Ovary (tissue), 9 donors: ENCODE results near the gene UMAD1. TPM values are rescaled to one million over a fixed set of nuclear protein-coding genes. Genes with fewer than 3 reads are reported as not detected.

Source experiments
- DNase-seq, 5 donors: peaks; one replicate each; pipeline ENCODE4 v3.0.0-alpha.2; 2019 to 2020
- H3K27ac ChIP-seq, 2 donors: fragments of 200-600 bp; one replicate each; pipeline versions ENCODE4 v1.5.1 to v1.8.0; 2019 to 2022
- H3K27me3 ChIP-seq: fragments of 200-600 bp; one replicate; pipeline ENCODE4 v1.8.0; 2022
- H3K36me3 ChIP-seq: fragments of 200-600 bp; sonication (generic); one replicate; pipeline ENCODE4 v1.5.1; 2019
- H3K4me1 ChIP-seq: one replicate; pipeline ENCODE4 v1.8.1; 2013; ENCODE audit warnings: mild to moderate bottlenecking, moderate library complexity; ENCODE audit not compliant: insufficient read depth
- H3K4me3 ChIP-seq: fragments of 200-600 bp; sonication (generic); one replicate; pipeline ENCODE4 v1.5.1; 2017
- H3K9me3 ChIP-seq, 2 donors: fragments of 200-600 bp in 1 of 2; sonication (generic) in 1 of 2; one replicate each; pipeline versions ENCODE4 v1.5.1 to v1.8.1; 2013 to 2019; ENCODE audit warnings: mild to moderate bottlenecking in 1 of 2, moderate library complexity in 1 of 2
- CTCF ChIP-seq, 3 donors: fragments of 450-650 bp in 2 of 3; fragments of 200-600 bp in 1 of 3; IDR thresholded peaks; one replicate each; pipeline versions ENCODE4 v1.5.1 to v1.8.0; 2016 to 2022; ENCODE audit warnings: antibody characterized with exemption in 3 of 3, mild to moderate bottlenecking in 1 of 3
- EP300 ChIP-seq: sonication (generic); formaldehyde crosslinking; IDR thresholded peaks from one replicate; pipeline ENCODE4 v1.6.1; 2017; ENCODE audit warnings: antibody characterized with exemption
- POLR2A ChIP-seq: fragments of 450-650 bp; IDR thresholded peaks from one replicate; pipeline ENCODE4 v1.6.1; 2017; ENCODE audit warnings: antibody characterized with exemption, mild to moderate bottlenecking, moderate library complexity
- WGBS, 3 donors: extraction: QIAGEN DNeasy Blood & Tissue Kit in 1 of 3; methylation state at CpG; one replicate each; pipeline versions ENCODE4 v1.1.5 to v1.1.7; 2013 to 2017; 5-methylcytosine and 5-hydroxymethylcytosine counted together
- intact Hi-C, 4 donors: fragments of 100-400 bp; cut with DNase I; formaldehyde crosslinking; loops; one replicate each; pipeline versions ENCODE4 v1.11.0 to v1.15.1; 2022 to 2023
- polyA plus RNA-seq, 2 donors: library from polyadenylated mRNA; stranded (reverse); fragments of 200-250 nt in 1 of 2; fragments of 350-450 nt in 1 of 2; fragmentation: Illumina TruSeq in 1 of 2; extraction: RNeasy Lipid Tissue Mini Kit (QIAGEN cat#74804) in 1 of 2; gene quantifications; one replicate each; pipeline ENCODE4 v1.2.3, GENCODE V29; 2013 to 2014
- total RNA-seq, 7 donors: library from RNA; depleted of rRNA in 2 of 7; stranded (reverse); fragments of >200 nt in 2 of 7; fragmentation: NEBNext Ultra II Directional in 3 of 7; extraction: Animal tissue kit (Norgen Biotek cat#: 25700) in 3 of 7; gene quantifications; one replicate each; pipeline versions ENCODE4 v1.1.0 to v1.2.4, GENCODE V29; 2016 to 2023
- donor health status: DM: no; HTN: no; CAD: no; lungs with moderate emphysema.
- donor health status: DM: no; HTN: no; CAD: no.
- donor health status: Bipolar disorder and iron deficiency.
- donor health status: DM: yes; HTN: yes; CAD: no.
- donor health status: DM: no; HTN: no; CAD: no.
- donor health status: DM: yes; HTN: yes; CAD: no.

Gene UMAD1
- total and polyA plus RNA-seq, 9 donors = 10.4 to 19.1 (median 16.2) TPM

GRCh38 chr7:7706101-7706511 lies 65.6 kb downstream of the UMAD1 start:
- no peak for DNase-seq
- WGBS, 3 donors = 87 to 88% (median 88%) methylated on average over 1 of the region's 1 CpG
- intact Hi-C loops = no loop called here
- no peaks in the 10 kb centered on the region for H3K9me3 ChIP-seq
- no peak overlapping the region for H3K4me3 ChIP-seq
- H3K36me3 ChIP-seq = no peaks in the 10 kb centered on the region
- H3K27ac ChIP-seq = no peak overlapping the region
- peaks cover 3% of the 10 kb centered on the region for H3K4me1 ChIP-seq
- H3K27me3 ChIP-seq = no peaks in the 10 kb centered on the region
- no peak for TF ChIP-seq POLR2A
- no peak for TF ChIP-seq CTCF (IDR thresholded peaks at IDR 0.05)
- no peak for TF ChIP-seq EP300

DNA sequence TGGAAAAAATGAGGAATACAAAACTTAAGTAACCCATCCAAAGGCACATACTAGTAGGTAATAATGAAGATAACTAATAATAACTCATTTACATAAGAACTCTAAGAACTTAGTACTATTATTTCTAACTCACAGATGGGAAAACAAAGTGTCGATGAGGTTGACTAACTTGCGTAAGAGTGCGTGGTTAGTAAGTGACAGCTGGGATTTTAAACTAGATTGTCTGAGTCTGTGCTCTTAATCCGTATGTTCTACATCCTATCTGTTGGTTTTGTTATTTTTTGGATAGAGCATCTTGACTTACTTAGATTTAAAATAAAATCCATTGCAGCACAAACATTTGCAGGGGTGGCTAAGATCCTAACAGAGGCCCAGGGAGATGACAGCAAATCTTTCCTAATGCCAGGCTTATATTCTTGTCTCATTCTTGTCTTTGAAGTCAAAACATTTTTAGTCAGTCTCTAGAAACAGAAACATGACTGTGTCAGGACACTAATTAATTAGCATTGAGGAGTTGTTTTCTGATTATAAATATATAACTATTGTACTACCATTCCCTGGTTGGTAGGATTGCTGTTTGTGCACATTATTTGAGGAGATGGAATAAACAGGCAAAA lies 66.1 kb downstream of the UMAD1 start:
- Histone ChIP-seq H3K4me3 (no peak overlapping the region), H3K27ac (no peak overlapping the region), H3K4me1 (peaks cover 3% of the 10 kb centered on the region), H3K27me3 (no peaks in the 10 kb centered on the region), H3K9me3 (no peaks in the 10 kb centered on the region), H3K36me3 (no peaks in the 10 kb centered on the region)
- no peak for DNase-seq
- TF ChIP-seq CTCF (IDR thresholded peaks at IDR 0.05) = no peak
- no peak for TF ChIP-seq EP300
- no peak for TF ChIP-seq POLR2A
- intact Hi-C loops = no loop called here
- 86 to 91% (median 89%) methylated on average over 4 of the region's 4 CpGs for WGBS, 3 donors

- intact Hi-C loops = no loop called here
- TF ChIP-seq CTCF (IDR thresholded peaks at IDR 0.05) (no peak), EP300 (no peak), POLR2A (no peak)
- no peaks in the 10 kb centered on the region for H3K36me3 ChIP-seq
- no peak overlapping the region for H3K27ac ChIP-seq
- 81 to 89% (median 84%) methylated on average over 2 of the region's 2 CpGs for WGBS, 3 donors
- no peaks in the 10 kb centered on the region for H3K27me3 ChIP-seq
- DNase-seq = no peak
- H3K4me3 ChIP-seq = no peak overlapping the region
- no peaks in the 10 kb centered on the region for H3K9me3 ChIP-seq
- peaks cover 3% of the 10 kb centered on the region for H3K4me1 ChIP-seq
Observed at GRCh38 chr7:7707246-7707645, 66.7 kb downstream of the UMAD1 start.

- intact Hi-C loops = no loop called here
- H3K27me3 ChIP-seq = no peaks in the 10 kb centered on the region
- no peak for DNase-seq
- H3K9me3 ChIP-seq = no peaks in the 10 kb centered on the region
- H3K4me3 ChIP-seq = no peak overlapping the region
- 67 to 74% (median 69%) methylated on average over 4 of the region's 4 CpGs for WGBS, 3 donors
- no peaks in the 10 kb centered on the region for H3K36me3 ChIP-seq
- no peak for TF ChIP-seq CTCF (IDR thresholded peaks at IDR 0.05)
- no peak for TF ChIP-seq POLR2A
- TF ChIP-seq EP300 = no peak
- H3K27ac ChIP-seq = no peak overlapping the region
- H3K4me1 ChIP-seq = peaks cover under 1% of the 10 kb centered on the region
Observed at GRCh38 chr7:7707806-7708205, 67.3 kb downstream of the UMAD1 start.
